CD14-positive monocyte (primary cell): ENCODE data around the gene P2RX3. TPM values are rescaled to one million over a fixed set of nuclear protein-coding genes. Genes with fewer than 3 reads are reported as not detected.

ENCODE experiments used
- DNase-seq, 3 donors: peaks; one replicate each; pipeline ENCODE4 v3.0.0-alpha.2; 2011 to 2022
- H2AFZ ChIP-seq: 2 replicates; pipeline ENCODE4 v1.6.0; 2012; ENCODE audit warnings: mild to moderate bottlenecking, low read depth, low read length, inconsistent platforms; ENCODE audit not compliant: insufficient read depth, poor library complexity, severe bottlenecking
- H3K27ac ChIP-seq, 2 donors: 1 replicate in 1 of 2; 2 replicates in 1 of 2; pipeline ENCODE4 v1.5.1; 2012 to 2013; ENCODE audit warnings: low read length in 2 of 2, control low read depth in 1 of 2, inconsistent platforms in 1 of 2, low read depth in 1 of 2, mild to moderate bottlenecking in 1 of 2
- H3K27me3 ChIP-seq, 2 donors: one replicate each; pipeline versions ENCODE4 v1.6.0 to v1.6.1; 2011 to 2013; ENCODE audit warnings: low read length in 2 of 2; ENCODE audit not compliant: control insufficient read depth in 2 of 2, insufficient read depth in 2 of 2
- H3K36me3 ChIP-seq, 2 donors: replicated peaks in 1 of 2; 1 replicate in 1 of 2; 2 replicates in 1 of 2; pipeline versions ENCODE4 v1.5.1 to v1.6.1; 2012 to 2013; ENCODE audit warnings: low read length in 2 of 2, control low read depth in 1 of 2, inconsistent platforms in 1 of 2, mild to moderate bottlenecking in 1 of 2; ENCODE audit not compliant: insufficient read depth in 2 of 2, control insufficient read depth in 1 of 2
- H3K4me1 ChIP-seq, 2 donors: 1 replicate in 1 of 2; 2 replicates in 1 of 2; pipeline versions ENCODE4 v1.5.1 to v1.6.1; 2012 to 2013; ENCODE audit warnings: low read length in 2 of 2, control low read depth in 1 of 2, inconsistent platforms in 1 of 2, mild to moderate bottlenecking in 1 of 2, moderate library complexity in 1 of 2; ENCODE audit not compliant: insufficient read depth in 2 of 2, control insufficient read depth in 1 of 2
- H3K4me2 ChIP-seq: replicated peaks from 2 replicates; pipeline ENCODE3; 2012; ENCODE audit warnings: low read length, moderate library complexity, mild to moderate bottlenecking; ENCODE audit not compliant: poor library complexity, severe bottlenecking; ENCODE audit errors: extremely low read depth
- H3K4me3 ChIP-seq, 3 experiments: fragments of 200-600 bp in 1 of 3; sonication (generic) in 1 of 3; replicated peaks in 1 of 3; 1 replicate in 2 of 3; 2 replicates in 1 of 3; pipeline ENCODE4 v1.5.1; 2011 to 2013; ENCODE audit warnings: low read length in 3 of 3, mild to moderate bottlenecking in 3 of 3, control low read depth in 2 of 3, low read depth in 2 of 3, inconsistent platforms in 1 of 3, moderate library complexity in 1 of 3
- H3K79me2 ChIP-seq: 2 replicates; pipeline ENCODE4 v1.6.0; 2012; ENCODE audit warnings: mild to moderate bottlenecking, control low read depth, inconsistent platforms, low read length, moderate library complexity; ENCODE audit not compliant: insufficient read depth
- H3K9ac ChIP-seq: 2 replicates; pipeline ENCODE4 v1.6.0; 2017; ENCODE audit warnings: low read length, mild to moderate bottlenecking; ENCODE audit not compliant: insufficient read depth, poor library complexity, severe bottlenecking
- H3K9me3 ChIP-seq, 2 donors: replicated peaks in 1 of 2; 1 replicate in 1 of 2; 2 replicates in 1 of 2; pipeline versions ENCODE4 v1.5.1 to v1.6.1; 2012 to 2013; ENCODE audit warnings: low read length in 2 of 2, control low read depth in 1 of 2; ENCODE audit not compliant: control insufficient read depth in 1 of 2, insufficient read depth in 1 of 2
- H4K20me1 ChIP-seq: 2 replicates; pipeline ENCODE4 v1.6.0; 2012; ENCODE audit warnings: mild to moderate bottlenecking, low read length, control low read depth, moderate library complexity; ENCODE audit not compliant: insufficient read depth
- H3K27ac Mint-ChIP-seq, 7 donors: one replicate each; pipeline ENCODE4 v1.8.0; 2020; ENCODE audit warnings: mild to moderate bottlenecking in 7 of 7, mixed read lengths in 7 of 7, moderate library complexity in 6 of 7, inconsistent platforms in 2 of 7
- H3K27me3 Mint-ChIP-seq, 3 donors: one replicate each; pipeline ENCODE4 v1.8.0; 2021 to 2022; ENCODE audit warnings: low read depth in 3 of 3, mild to moderate bottlenecking in 3 of 3, mixed read lengths in 3 of 3, moderate library complexity in 3 of 3, inconsistent platforms in 1 of 3
- H3K36me3 Mint-ChIP-seq, 2 donors: one replicate each; pipeline ENCODE4 v1.8.0; 2020; ENCODE audit warnings: mixed read lengths in 2 of 2, inconsistent platforms in 1 of 2, mild to moderate bottlenecking in 1 of 2
- H3K4me1 Mint-ChIP-seq: one replicate; pipeline ENCODE4 v1.8.0; 2020; ENCODE audit warnings: mild to moderate bottlenecking, mixed read lengths
- H3K4me3 Mint-ChIP-seq, 2 donors: one replicate each; pipeline ENCODE4 v1.8.0; 2020; ENCODE audit warnings: mild to moderate bottlenecking in 2 of 2, mixed read lengths in 2 of 2, moderate library complexity in 1 of 2
- H3K9me3 Mint-ChIP-seq, 7 donors: one replicate each; pipeline ENCODE4 v1.8.0; 2020 to 2022; ENCODE audit warnings: mixed read lengths in 7 of 7, mild to moderate bottlenecking in 6 of 7, moderate library complexity in 6 of 7, inconsistent platforms in 2 of 7
- CTCF ChIP-seq: fragments of 200-600 bp; IDR thresholded peaks from one replicate; pipeline ENCODE4 v1.8.0; 2022; ENCODE audit warnings: antibody characterized with exemption, mild to moderate bottlenecking
- WGBS: methylation state at CpG from one replicate; pipeline ENCODE4 v1.1.5; 2013; ENCODE audit warnings: missing lambda C conversion rate; ENCODE audit not compliant: insufficient coverage; 5-methylcytosine and 5-hydroxymethylcytosine counted together
- intact Hi-C, 2 donors: fragments of 100-400 bp; cut with micrococcal nuclease; formaldehyde crosslinking; loops; one replicate each; pipeline versions ENCODE4 v1.15.0 to v1.15.1; 2023
- polyA plus RNA-seq, 3 donors: library from polyadenylated mRNA; depleted of rRNA in 1 of 3; unstranded in 2 of 3; stranded (reverse) in 1 of 3; fragments of 300-500 nt in 2 of 3; fragments of >200 nt in 1 of 3; fragmentation: Illumina TruSeq in 2 of 3; gene quantifications; 1 replicate in 2 of 3; 2 replicates in 1 of 3; pipeline ENCODE4 v1.2.3, GENCODE V29; 2012 to 2021

Gene P2RX3
- polyA plus RNA-seq, 3 donors, result not detected

- Mint-ChIP-seq H3K27me3 (peaks cover 0 to 2% (median 1%) of the 10 kb centered on the region in 3 donors), H3K27ac (no peak overlapping the region), H3K4me1 (no peaks in the 10 kb centered on the region), H3K4me3 (no peak overlapping the region), H3K36me3 (peaks cover 4 to 6% of the 10 kb centered on the region in 2 donors), H3K9me3 (peaks cover 7 to 20% (median 12%) of the 10 kb centered on the region in 7 donors)
- Histone ChIP-seq H3K9ac (no peak overlapping the region), H3K79me2 (no peaks in the 10 kb centered on the region), H3K4me1 (no peaks in the 10 kb centered on the region), H3K9me3 (peaks cover 8 to 27% of the 10 kb centered on the region in 2 donors), H2AFZ (no peak overlapping the region), H3K36me3 (no peaks in the 10 kb centered on the region), H3K4me3 (no peak overlapping the region), H3K27me3 (no peaks in the 10 kb centered on the region), H4K20me1 (no peaks in the 10 kb centered on the region), H3K4me2 (no peak overlapping the region), H3K27ac (no peak overlapping the region)
- no peak for TF ChIP-seq CTCF
- 100% methylated on average over 1 of the region's 10 CpGs for WGBS
- DNase-seq, result no peak
- intact Hi-C loops, result no loop called here
These were observed 37.4 kb upstream of the P2RX3 start for GRCh38 chr11:57300785-57301184.

- no peak overlapping the region for H3K27ac Mint-ChIP-seq
- H3K27ac ChIP-seq, result no peak overlapping the region
- peaks cover 7 to 20% (median 12%) of the 10 kb centered on the region in 7 donors for H3K9me3 Mint-ChIP-seq
- H3K4me1 Mint-ChIP-seq, result peaks cover 4% of the 10 kb centered on the region
- peaks cover 8 to 27% of the 10 kb centered on the region in 2 donors for H3K9me3 ChIP-seq
- H3K36me3 Mint-ChIP-seq, result peaks cover 4 to 6% of the 10 kb centered on the region in 2 donors
- no peaks in the 10 kb centered on the region for H4K20me1 ChIP-seq
- no peak overlapping the region for H3K9ac ChIP-seq
- H3K79me2 ChIP-seq, result no peaks in the 10 kb centered on the region
- DNase-seq, result no peak
- H3K4me3 Mint-ChIP-seq, result no peak overlapping the region
- no peak overlapping the region for H2AFZ ChIP-seq
- H3K27me3 Mint-ChIP-seq, result peaks cover 0 to 2% (median 1%) of the 10 kb centered on the region in 3 donors
- intact Hi-C loops, result no loop called here
- H3K4me2 ChIP-seq, result no peak overlapping the region
- H3K4me3 ChIP-seq, result no peak overlapping the region
- WGBS, result 96% methylated on average over 24 of the region's 27 CpGs
- peaks cover under 1% of the 10 kb centered on the region in 2 donors for H3K4me1 ChIP-seq
- no peaks in the 10 kb centered on the region for H3K36me3 ChIP-seq
- H3K27me3 ChIP-seq, result no peaks in the 10 kb centered on the region
- no peak for TF ChIP-seq CTCF
These were observed 36.3 kb upstream of the P2RX3 start for GRCh38 chr11:57301711-57302423.
